MCF 10A (cell line): ENCODE measurements around the gene SLC25A53. TPM values are rescaled to one million over a fixed set of nuclear protein-coding genes. Genes with fewer than 3 reads are reported as not detected.

Experiments used
- BruUV-seq: library from RNA; stranded (reverse); fragments of 400-500 nt; replicated peaks from 2 replicates; lab custom pipeline; 2021; lab: Mats Ljungman, UMichigan
- CTCF ChIA-PET: fragments of 300-600 bp; sonication (Branson Sonifier 250); formaldehyde crosslinking; extraction: SDS; loops from one replicate; lab custom pipeline; 2021; ENCODE audit warnings: antibody characterized with exemption, inconsistent platforms; lab: Yijun Ruan, JAX
- POLR2A ChIA-PET: fragments of 300-600, 350-650 bp; sonication (Branson Sonifier 250); formaldehyde crosslinking; extraction: SDS; loops from one replicate; lab custom pipeline; 2020; ENCODE audit warnings: antibody characterized with exemption, inconsistent platforms; lab: Yijun Ruan, JAX
- DNase-seq: peaks from one replicate; pipeline ENCODE4 v3.0.0-alpha.2; 2018; ENCODE audit not compliant: unreplicated experiment
- H3K27ac Mint-ChIP-seq: one replicate; pipeline ENCODE4 v1.8.0; 2022; ENCODE audit warnings: mild to moderate bottlenecking, low read depth, mixed read lengths; ENCODE audit not compliant: unreplicated experiment
- H3K27me3 Mint-ChIP-seq: one replicate; pipeline ENCODE4 v1.8.0; 2022; ENCODE audit warnings: mixed read lengths; ENCODE audit not compliant: insufficient read depth, unreplicated experiment
- H3K36me3 Mint-ChIP-seq: one replicate; pipeline ENCODE4 v1.8.0; 2022; ENCODE audit warnings: mild to moderate bottlenecking, moderate library complexity, mixed read lengths; ENCODE audit not compliant: insufficient read depth, unreplicated experiment
- H3K4me1 Mint-ChIP-seq: one replicate; pipeline ENCODE4 v1.8.0; 2022; ENCODE audit warnings: mixed read lengths; ENCODE audit not compliant: insufficient read depth, unreplicated experiment
- H3K4me3 Mint-ChIP-seq: one replicate; pipeline ENCODE4 v1.8.0; 2022; ENCODE audit warnings: mild to moderate bottlenecking, moderate library complexity, mixed read lengths; ENCODE audit not compliant: unreplicated experiment
- H3K9me3 Mint-ChIP-seq: one replicate; pipeline ENCODE4 v1.8.0; 2022; ENCODE audit warnings: mixed read lengths; ENCODE audit not compliant: unreplicated experiment
- CTCF ChIP-seq: fragments of 200-600 bp; IDR thresholded peaks from one replicate; pipeline ENCODE4 v1.8.0; 2022; ENCODE audit warnings: antibody characterized with exemption, mild to moderate bottlenecking; ENCODE audit not compliant: unreplicated experiment
- intact Hi-C: fragments of 100-400 bp; cut with micrococcal nuclease; formaldehyde crosslinking; loops from 2 replicates; pipeline ENCODE4 v1.14.1; 2022
- total RNA-seq: library from RNA; stranded (reverse); gene quantifications from 2 replicates; pipeline ENCODE4 v1.2.3, GENCODE V29; 2022

SLC25A53 gene
- total RNA-seq, 1 experiment from 2014 or later = 3.2 TPM

GRCh38 chrX:104135677-104136076, 21.1 kb downstream of the SLC25A53 start:
- no peaks in the 10 kb centered on the region for H3K4me1 Mint-ChIP-seq
- TF ChIP-seq CTCF = no peak
- BruUV-seq = no TSS peak
- no peak for DNase-seq
- ChIA-PET CTCF (interaction anchor here (0.5 to 3.9 kb wide), 14 partner anchors 11 to 294 kb away, joined by 3 to 31 read pairs (median 5); partner anchors contain the start of gene SLC25A53), POLR2A (no interaction called here)
- H3K4me3 Mint-ChIP-seq = no peak overlapping the region
- peaks cover 5% of the 10 kb centered on the region for H3K36me3 Mint-ChIP-seq
- no peaks in the 10 kb centered on the region for H3K9me3 Mint-ChIP-seq
- peaks cover 41% of the 10 kb centered on the region for H3K27me3 Mint-ChIP-seq
- no peak overlapping the region for H3K27ac Mint-ChIP-seq
- intact Hi-C loops = loop anchor here (1.0 kb wide), 2 partner anchors 37 to 290 kb away; no protein-coding TSS in a partner anchor

- Mint-ChIP-seq H3K27me3 (peaks cover 49% of the 10 kb centered on the region), H3K27ac (no peak overlapping the region), H3K4me1 (no peaks in the 10 kb centered on the region), H3K9me3 (no peaks in the 10 kb centered on the region), H3K36me3 (peaks cover 5% of the 10 kb centered on the region), H3K4me3 (no peak overlapping the region)
- CTCF ChIA-PET = interaction anchor here (2.9 kb wide), 1 partner anchor 10 kb away, joined by 18 read pairs; no protein-coding TSS in a partner anchor
- no peak for DNase-seq
- intact Hi-C loops = no loop called here
- BruUV-seq = no TSS peak
- POLR2A ChIA-PET = no interaction called here
- no peak for TF ChIP-seq CTCF
Measured at GRCh38 chrX:104134583-104135261, 22.1 kb downstream of the SLC25A53 start.

GRCh38 chrX:104130808-104131207, 26.0 kb downstream of the SLC25A53 start:
- no TSS peak for BruUV-seq
- ChIA-PET CTCF (interaction anchor here (0.5 to 1.3 kb wide), 2 partner anchors 286 to 643 kb away, joined by 3 to 5 read pairs; no protein-coding TSS in a partner anchor), POLR2A (interaction anchor here (0.7 kb wide), 1 partner anchor 10 kb away, joined by 3 read pairs; no protein-coding TSS in a partner anchor)
- no peak for TF ChIP-seq CTCF
- Mint-ChIP-seq H3K4me1 (no peaks in the 10 kb centered on the region), H3K4me3 (no peak overlapping the region), H3K27me3 (peaks cover 47% of the 10 kb centered on the region), H3K27ac (no peak overlapping the region), H3K36me3 (peaks cover 12% of the 10 kb centered on the region), H3K9me3 (no peaks in the 10 kb centered on the region)
- intact Hi-C loops = no loop called here
- DNase-seq = no peak

- CTCF ChIA-PET = interaction anchor here (3.7 kb wide), 1 partner anchor 10 kb away, joined by 18 read pairs; no protein-coding TSS in a partner anchor
- Mint-ChIP-seq H3K9me3 (no peaks in the 10 kb centered on the region), H3K27me3 (peaks cover 37% of the 10 kb centered on the region), H3K4me3 (no peak overlapping the region), H3K36me3 (peaks cover 11% of the 10 kb centered on the region), H3K4me1 (no peaks in the 10 kb centered on the region), H3K27ac (no peak overlapping the region)
- DNase-seq = no peak
- TF ChIP-seq CTCF = no peak
- BruUV-seq = no TSS peak
- intact Hi-C loops = no loop called here
- POLR2A ChIA-PET = no interaction called here
Measured at GRCh38 chrX:104126856-104127255, 30.0 kb downstream of the SLC25A53 start.
